ENCODE measurements around the gene ADRM1. TPM values are rescaled to one million over a fixed set of nuclear protein-coding genes. Genes with fewer than 3 reads are reported as not detected.

ADRM1 gene
- total RNA-seq, 2 experiments from 2014 or later = 87.0 to 128 TPM

GRCh38 chr20:62352402-62353288, 49.8 kb downstream of the ADRM1 start:
- intact Hi-C loops (cut with micrococcal nuclease; ENCODE audit: unreplicated experiment) = no loop called here
- peaks cover 19% of the 10 kb centered on the region for H3K36me3 ChIP-seq (ENCODE audit: insufficient read depth, low read length)
- no peak overlapping the region for H3K27ac ChIP-seq (ENCODE audit: low read depth, low read length, poor library complexity, severe bottlenecking)
- no TSS peak for BruUV-seq (replicated peaks)
- H2AFZ ChIP-seq (ENCODE audit: low read length) = no peak overlapping the region
- no peaks in the 10 kb centered on the region for H3K79me2 ChIP-seq (ENCODE audit: insufficient read depth, low read depth, low read length)
- no peak for DNase-seq (ENCODE audit: low spot score)
- ChIA-PET CTCF (ENCODE audit: unreplicated experiment) (no interaction called here), POLR2A (no interaction called here)
- H3K4me1 ChIP-seq (ENCODE audit: insufficient read depth, low read length, poor library complexity, severe bottlenecking) = peaks cover 22% of the 10 kb centered on the region
- no peak for TF ChIP-seq EZH2phosphoT487 (IDR thresholded peaks at IDR 0.05; ENCODE audit: borderline replicate concordance, low read depth, low read length)
- H4K20me1 ChIP-seq (ENCODE audit: insufficient read depth, low read length) = no peaks in the 10 kb centered on the region
- H3K9me3 ChIP-seq (ENCODE audit: low read length) = no peaks in the 10 kb centered on the region
- H3K9me2 ChIP-seq (ENCODE audit: insufficient read depth, low read length) = no peaks in the 10 kb centered on the region
- H3K4me2 ChIP-seq (ENCODE audit: low read length) = no peak overlapping the region
- no peak overlapping the region for H3K4me3 ChIP-seq (ENCODE audit: low read depth, low read length, poor library complexity, severe bottlenecking)

- Histone ChIP-seq H3K4me3 (ENCODE audit: low read depth, low read length, poor library complexity, severe bottlenecking) (no peak overlapping the region), H3K79me2 (ENCODE audit: insufficient read depth, low read depth, low read length) (no peaks in the 10 kb centered on the region), H3K36me3 (ENCODE audit: insufficient read depth, low read length) (peaks cover 19% of the 10 kb centered on the region), H3K9me3 (ENCODE audit: low read length) (no peaks in the 10 kb centered on the region), H4K20me1 (ENCODE audit: insufficient read depth, low read length) (no peaks in the 10 kb centered on the region), H2AFZ (ENCODE audit: low read length) (no peak overlapping the region), H3K27ac (ENCODE audit: low read depth, low read length, poor library complexity, severe bottlenecking) (no peak overlapping the region), H3K9me2 (ENCODE audit: insufficient read depth, low read length) (no peaks in the 10 kb centered on the region), H3K4me2 (ENCODE audit: low read length) (no peak overlapping the region), H3K4me1 (ENCODE audit: insufficient read depth, low read length, poor library complexity, severe bottlenecking) (peaks cover 30% of the 10 kb centered on the region)
- no peak for TF ChIP-seq EZH2phosphoT487 (IDR thresholded peaks at IDR 0.05; ENCODE audit: borderline replicate concordance, low read depth, low read length)
- no peak for TF ChIP-seq CTCF (conservative IDR thresholded peaks at IDR 0.05; ENCODE audit: low read length)
- ChIA-PET POLR2A (no interaction called here), CTCF (ENCODE audit: unreplicated experiment) (no interaction called here)
- intact Hi-C loops (cut with micrococcal nuclease; ENCODE audit: unreplicated experiment) = no loop called here
- no peak for DNase-seq (ENCODE audit: low spot score)
- no TSS peak for BruUV-seq (replicated peaks)
These were observed 50.7 kb downstream of the ADRM1 start for GRCh38 chr20:62353289-62354030.

- H3K9me3 ChIP-seq (ENCODE audit: low read length) = no peaks in the 10 kb centered on the region
- peaks cover 17% of the 10 kb centered on the region for H3K36me3 ChIP-seq (ENCODE audit: insufficient read depth, low read length)
- ChIA-PET CTCF (ENCODE audit: unreplicated experiment) (no interaction called here), POLR2A (no interaction called here)
- no peak overlapping the region for H3K4me3 ChIP-seq (ENCODE audit: low read depth, low read length, poor library complexity, severe bottlenecking)
- BruUV-seq (replicated peaks) = no TSS peak
- H3K27ac ChIP-seq (ENCODE audit: low read depth, low read length, poor library complexity, severe bottlenecking) = no peak overlapping the region
- H3K4me2 ChIP-seq (ENCODE audit: low read length) = no peak overlapping the region
- H3K9me2 ChIP-seq (ENCODE audit: insufficient read depth, low read length) = no peaks in the 10 kb centered on the region
- intact Hi-C loops (cut with micrococcal nuclease; ENCODE audit: unreplicated experiment) = no loop called here
- H4K20me1 ChIP-seq (ENCODE audit: insufficient read depth, low read length) = no peaks in the 10 kb centered on the region
- DNase-seq (ENCODE audit: low spot score) = no peak
- H3K4me1 ChIP-seq (ENCODE audit: insufficient read depth, low read length, poor library complexity, severe bottlenecking) = peaks cover 38% of the 10 kb centered on the region
- TF ChIP-seq CTCF (conservative IDR thresholded peaks at IDR 0.05; ENCODE audit: low read length) = no peak
- no peak for TF ChIP-seq EZH2phosphoT487 (IDR thresholded peaks at IDR 0.05; ENCODE audit: borderline replicate concordance, low read depth, low read length)
- H3K79me2 ChIP-seq (ENCODE audit: insufficient read depth, low read depth, low read length) = no peaks in the 10 kb centered on the region
- no peak overlapping the region for H2AFZ ChIP-seq (ENCODE audit: low read length)
These were observed 51.4 kb downstream of the ADRM1 start for GRCh38 chr20:62354031-62354808.

All from OCI-LY7 (cell line).